HG03575 (cell line): Measurements from ENCODE around the gene ZNF804A.

ENCODE experiments used
- ATAC-seq: cut with Tn5 transposase; IDR thresholded peaks from one replicate; pipeline ENCODE4 v1.9.1; 2021; ENCODE audit not compliant: unreplicated experiment, insufficient number of reproducible peaks, low FRiP score; ENCODE audit errors: extremely low read depth

ZNF804A gene

DNA sequence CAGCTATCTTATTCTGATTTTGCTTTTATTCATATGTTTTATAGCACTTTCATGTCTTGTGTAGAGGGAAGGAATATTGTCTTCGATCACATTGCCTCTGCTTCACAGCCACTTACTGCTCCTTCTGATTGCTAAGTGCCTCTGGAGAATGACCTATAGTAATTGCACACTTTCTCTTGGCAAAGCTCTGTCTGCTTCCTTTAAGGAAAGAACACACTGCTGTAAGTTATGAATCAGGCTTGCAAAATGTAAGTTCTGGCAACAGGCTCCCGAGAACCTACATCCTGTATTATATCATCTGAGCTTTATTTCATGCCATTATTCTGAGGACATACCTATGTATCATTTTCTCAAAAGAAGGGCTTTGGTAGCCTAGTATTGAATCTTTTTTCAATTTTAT, 170.7 kb downstream of the ZNF804A start:
- no peak for ATAC-seq

DNA sequence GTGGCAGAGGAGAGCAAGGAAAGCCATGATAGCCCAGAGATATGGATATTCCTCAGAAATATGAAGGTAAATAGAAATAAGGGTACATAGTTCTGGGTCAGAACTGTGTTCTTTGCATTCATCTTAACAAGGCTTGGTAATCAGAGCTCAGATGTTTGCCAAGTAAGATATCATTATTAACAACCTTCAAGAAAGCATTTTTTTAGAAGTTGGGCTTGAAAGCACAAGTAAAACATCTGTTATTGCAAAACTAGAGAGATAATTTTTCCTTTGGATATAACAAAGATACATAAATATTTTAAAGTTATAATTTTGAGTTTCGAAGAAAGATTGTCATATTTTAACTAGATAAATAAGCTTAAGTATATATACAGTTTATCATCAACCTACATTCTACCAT, 171.4 kb downstream of the ZNF804A start:
- ATAC-seq: no peak

DNA sequence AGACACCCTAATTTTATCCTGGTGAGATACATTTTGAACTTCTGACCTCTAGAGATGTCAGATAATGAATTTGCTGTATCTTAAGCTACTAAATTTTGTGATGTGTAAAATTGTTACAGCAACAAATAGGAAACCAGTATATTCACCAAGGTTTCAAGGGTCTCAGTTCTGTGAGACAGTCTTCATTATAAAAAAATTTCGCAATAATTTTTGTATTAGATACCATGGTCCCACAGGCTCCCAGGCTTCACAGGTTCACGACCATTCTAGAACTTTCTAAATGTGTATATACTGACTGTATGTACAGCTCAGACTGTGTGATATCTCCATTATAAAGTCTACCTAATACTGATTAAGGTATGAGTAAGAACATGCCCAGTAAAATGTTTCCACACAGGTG, 181.4 kb downstream of the ZNF804A start:
- no peak for ATAC-seq

DNA sequence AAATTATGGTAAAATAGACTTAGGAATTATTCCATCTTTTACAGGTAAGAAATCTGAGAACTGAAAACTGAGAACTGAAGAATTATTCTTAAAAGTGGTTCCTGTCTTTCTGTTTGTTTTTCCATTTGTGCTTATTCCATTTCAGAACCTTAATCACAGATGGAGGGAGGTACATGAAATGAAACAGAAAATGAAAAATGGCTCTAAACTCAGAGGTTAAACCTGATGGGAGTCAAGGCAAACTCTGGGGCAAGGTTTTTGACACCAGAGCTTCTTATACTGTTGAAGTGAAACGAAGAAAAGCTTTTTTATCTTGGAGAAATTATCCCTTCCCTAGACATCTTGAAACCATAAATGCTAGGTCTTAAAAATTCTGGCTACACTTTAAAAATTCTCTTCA, 182.1 kb downstream of the ZNF804A start:
- no peak for ATAC-seq

DNA sequence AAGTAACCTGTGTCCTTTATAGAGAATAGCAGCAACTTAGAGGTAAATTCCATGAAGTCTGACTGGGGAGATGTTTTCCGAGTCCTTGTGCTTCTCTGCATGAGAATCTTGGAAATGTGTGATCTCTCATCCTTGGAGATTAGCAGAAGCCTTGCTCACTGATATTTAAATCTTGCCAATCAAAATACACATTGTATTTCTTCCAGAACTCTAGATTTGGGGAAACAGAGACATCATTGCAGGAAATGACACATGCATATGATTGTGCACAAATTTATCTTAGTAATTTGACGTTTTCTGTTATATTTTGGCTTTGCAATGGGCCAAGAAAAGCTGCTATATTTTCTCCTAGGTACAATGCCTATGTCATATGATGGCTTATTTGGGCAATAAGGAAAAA, 182.6 kb downstream of the ZNF804A start:
- no peak for ATAC-seq

DNA sequence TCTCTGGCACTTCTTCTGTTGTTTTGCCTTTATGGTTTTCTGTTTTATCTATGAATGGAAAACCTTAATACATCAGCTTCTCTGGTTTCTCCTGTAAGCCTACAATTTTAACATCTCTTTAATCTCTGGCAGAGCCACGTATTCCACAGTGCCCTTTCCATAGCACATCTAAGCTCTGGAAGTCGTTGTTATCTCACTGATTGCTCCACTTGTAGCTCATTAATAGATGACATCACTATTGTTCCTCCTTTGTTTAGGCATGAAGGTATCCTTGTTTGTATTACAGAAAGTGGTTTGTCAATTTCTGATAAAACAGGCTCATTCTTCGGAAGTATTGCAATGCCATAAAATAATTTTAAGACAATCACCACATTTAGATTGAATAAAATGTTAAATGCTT, 185.2 kb downstream of the ZNF804A start:
- no peak for ATAC-seq

DNA sequence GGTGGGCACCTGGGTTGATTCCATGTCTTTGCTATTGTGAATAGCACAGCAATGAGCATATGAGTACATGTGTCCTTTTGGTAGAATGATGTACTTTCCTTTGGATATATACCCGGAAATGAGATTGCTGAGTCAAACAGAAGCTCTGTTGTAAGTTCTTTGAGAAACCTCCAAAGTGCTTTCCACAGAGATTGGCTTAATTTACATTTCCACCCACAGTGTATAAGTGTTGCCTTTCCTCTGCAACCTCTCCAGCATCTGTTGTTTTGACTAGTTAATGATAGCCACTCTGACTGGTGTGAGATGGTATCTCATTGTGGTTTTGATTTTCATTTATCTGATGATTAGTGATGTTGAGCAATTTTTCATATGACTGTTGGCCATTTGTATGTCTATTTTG, 194.8 kb downstream of the ZNF804A start:
- ATAC-seq: no peak

DNA sequence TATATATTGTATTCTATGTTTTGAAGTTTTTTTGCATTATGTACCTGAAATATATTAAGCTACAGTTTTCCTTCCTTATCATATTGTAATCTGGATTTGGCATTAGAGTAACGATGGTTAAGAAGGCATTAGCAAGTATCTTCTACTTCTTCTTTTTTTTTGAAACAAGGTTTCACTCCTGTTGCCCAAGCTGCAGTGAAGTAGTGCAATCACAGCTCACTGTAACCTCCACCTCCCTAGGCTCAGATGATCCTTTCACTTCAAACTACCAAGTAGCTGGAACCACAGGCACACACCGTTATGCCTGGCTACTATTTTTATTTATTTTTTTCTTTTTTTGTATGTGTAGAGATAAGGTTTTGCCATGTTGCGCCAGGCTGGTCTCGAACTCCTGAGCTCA, 201.1 kb downstream of the ZNF804A start:
- no peak for ATAC-seq

DNA sequence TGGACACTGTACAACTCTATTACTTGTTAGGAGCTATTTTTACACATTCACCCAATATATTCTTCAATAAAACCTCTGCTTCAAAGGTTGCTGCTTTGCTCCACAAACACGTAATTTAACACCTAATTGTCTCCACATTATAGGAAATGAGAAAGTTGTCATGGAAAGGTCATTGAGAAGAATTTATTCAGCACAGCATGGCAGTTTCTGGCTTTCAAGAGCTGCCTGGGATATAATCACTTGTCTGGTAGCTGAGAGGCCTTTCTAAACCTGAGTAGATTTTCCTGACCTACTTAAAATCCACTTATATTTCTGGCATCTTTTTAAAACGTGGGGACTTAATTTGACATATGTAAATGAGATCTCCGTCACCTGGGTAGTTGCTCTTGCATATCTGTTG, 216.1 kb downstream of the ZNF804A start:
- ATAC-seq: no peak

DNA sequence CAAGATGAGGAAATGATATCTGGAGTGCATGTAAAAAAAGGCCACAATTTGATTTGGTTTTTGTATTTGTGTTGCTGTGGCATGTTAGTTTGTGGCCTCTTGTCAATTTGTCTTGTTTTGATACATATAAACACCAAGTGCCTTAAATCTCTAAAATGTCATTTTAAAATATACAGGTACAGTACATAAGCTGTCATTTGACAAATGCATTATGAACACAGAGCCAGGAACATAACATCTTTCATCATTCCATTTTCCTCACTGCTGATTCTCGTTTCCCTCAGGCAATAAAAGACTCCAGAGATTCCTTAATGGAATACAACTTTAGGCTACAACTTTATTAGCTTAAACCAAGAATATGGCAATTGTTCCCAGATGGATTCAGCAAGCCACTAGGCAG, 217.5 kb downstream of the ZNF804A start:
- no peak for ATAC-seq

DNA sequence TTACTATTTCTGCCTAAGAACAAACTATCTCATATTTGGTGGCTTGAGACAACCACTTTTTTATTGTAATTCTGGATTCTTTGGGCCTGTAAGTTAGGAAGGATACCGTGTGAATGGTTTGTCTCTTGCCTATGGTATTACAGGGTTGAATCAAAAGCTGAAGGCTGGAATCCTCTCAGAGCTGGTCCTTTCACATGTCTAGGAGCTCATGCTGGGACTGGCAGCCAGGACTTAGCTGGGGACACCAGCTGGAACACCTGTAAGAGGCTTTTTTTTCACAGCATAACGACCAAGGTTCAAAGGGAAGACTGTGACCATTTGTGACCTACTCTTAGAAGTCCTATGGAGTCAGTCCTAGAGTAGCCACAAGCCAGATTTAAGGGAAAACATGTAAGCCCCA, 226.3 kb downstream of the ZNF804A start:
- no peak for ATAC-seq

DNA sequence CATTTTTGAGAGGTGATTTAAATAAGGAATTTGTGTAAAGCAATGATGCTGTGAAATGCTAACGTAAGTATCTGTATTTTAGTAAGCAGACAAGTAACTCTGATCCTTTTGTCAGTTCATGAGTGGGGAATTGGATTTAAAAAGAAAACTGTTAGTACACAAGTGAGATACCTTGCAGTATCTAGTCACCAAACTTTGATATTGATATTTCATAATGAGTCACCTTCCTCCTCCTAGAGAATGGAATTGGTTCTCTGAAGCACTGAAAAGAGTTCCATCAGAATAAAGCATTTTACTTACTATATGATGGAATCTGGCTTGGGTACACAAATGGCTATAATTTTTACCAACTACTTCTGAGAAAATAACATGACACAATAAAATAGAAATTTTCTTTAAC, 232.2 kb downstream of the ZNF804A start:
- ATAC-seq: no peak

DNA sequence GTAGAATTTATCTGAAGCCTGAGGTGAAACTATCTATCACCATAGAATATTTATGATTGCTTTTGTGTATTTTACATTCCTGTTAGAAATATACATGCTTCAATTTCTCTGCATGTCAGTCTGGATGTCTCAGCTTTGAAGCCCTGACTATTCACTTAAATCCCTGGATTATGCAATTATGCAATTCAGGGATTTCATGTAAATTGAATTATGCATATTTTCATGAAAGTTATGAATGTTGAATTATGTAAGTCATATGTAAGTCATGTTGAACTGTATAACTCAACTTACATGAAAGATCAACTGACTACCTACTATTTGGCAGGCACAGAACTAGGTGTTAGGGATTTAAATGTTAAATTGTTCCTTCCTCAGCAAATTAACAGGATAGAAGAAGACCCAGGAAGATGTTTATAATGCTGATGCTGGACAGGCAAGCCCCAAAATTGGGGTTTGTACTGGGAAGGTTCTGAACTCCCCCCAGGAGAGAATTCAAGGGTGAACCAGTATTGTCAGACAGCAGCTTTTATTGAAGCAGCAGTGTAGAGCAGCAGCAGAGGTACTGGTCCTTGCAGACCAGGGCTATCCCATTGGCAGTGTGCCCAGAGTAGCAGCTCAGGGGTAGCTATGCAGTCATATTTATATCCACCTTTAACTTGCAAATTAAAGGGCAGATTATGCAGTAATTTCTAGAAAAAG, 236.5 kb downstream of the ZNF804A start:
- no peak for ATAC-seq

DNA sequence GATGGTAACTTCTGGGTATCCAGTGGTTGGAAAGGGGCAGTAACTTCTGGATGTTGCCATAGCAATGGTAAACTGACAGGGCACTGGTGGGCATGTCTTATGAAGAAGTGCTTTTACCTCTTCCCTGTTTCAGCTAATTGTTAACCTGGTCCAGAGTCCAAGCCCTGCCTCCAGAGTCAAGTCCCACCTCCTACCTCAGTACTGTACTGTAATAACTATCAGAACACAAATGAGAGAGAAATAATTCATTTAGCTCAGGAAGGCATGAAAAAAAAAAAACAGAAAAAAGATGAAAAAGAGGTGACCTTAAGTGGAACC, 237.0 kb downstream of the ZNF804A start:
- no peak for ATAC-seq

DNA sequence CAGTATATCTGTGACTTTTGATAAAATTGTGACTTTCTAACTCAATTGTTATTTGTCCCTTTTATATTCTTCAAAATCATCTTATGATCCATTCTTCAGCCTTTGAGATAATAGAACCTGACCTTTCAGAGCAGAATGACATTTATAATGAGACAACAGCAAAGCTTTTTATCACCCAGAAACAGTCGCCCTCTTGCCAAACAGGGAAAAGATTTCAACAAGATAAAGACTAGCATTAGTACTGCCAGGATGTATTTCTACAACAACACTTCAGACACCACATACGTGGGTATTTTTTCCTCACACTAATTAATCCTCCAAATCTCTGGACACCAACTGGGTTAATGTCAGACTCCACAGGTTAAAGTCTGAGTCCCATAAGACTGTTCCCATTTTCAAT, 249.0 kb downstream of the ZNF804A start:
- no peak for ATAC-seq

DNA sequence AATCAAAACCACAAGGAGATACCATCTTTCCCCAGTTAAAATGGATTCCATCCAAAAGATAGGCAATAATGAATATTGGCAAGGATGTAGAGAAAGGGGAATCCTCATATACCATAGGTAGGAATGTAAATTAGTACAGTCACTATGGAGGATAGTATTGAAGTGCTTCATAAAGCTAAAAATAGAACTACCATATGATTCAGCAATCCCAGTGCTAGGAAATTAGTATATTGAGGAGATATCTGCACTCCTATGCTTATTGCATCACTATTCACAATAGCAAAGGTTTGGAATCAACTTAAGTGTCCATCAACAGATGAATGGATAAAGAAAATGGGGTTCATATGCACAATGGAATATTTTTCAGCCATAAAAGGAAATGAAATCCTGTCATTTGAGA, 251.2 kb downstream of the ZNF804A start:
- ATAC-seq: no peak

DNA sequence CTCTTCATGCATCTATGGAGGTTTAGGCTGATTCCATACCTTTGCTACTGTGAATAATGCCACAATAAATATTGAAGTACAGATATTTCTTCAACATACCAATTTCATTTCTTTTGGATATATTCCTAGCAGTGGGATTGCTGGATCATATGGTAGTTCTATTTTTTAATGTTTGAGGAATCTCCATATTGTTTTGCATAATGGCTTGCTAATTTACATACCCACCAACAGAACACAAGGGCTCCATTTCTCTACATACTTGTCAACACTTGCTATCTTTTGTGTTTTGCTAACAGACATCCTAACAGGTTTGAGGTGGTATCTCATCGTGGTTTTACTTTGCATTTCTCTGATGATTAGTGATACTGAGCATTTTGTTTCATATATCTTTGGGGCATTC, 253.2 kb downstream of the ZNF804A start:
- ATAC-seq: no peak

DNA sequence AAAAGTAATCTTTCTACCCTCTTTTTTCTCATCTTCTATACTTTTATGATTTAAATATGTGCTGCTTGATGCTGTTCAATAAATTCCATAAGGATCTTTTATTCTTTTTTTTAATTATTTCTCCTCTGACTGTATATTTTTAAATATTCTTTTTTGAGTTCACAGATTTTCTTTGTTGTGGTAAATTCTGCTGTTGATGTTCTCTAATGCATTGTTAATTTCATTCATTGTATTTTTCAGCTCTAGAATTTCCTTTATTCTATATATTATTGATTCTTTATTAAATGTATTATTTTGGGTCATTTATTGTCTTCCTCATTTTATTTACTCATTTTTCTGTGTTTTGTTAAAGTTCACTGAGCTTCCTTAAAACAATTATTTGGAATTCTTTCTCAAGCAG, 260.9 kb downstream of the ZNF804A start:
- ATAC-seq: no peak

DNA sequence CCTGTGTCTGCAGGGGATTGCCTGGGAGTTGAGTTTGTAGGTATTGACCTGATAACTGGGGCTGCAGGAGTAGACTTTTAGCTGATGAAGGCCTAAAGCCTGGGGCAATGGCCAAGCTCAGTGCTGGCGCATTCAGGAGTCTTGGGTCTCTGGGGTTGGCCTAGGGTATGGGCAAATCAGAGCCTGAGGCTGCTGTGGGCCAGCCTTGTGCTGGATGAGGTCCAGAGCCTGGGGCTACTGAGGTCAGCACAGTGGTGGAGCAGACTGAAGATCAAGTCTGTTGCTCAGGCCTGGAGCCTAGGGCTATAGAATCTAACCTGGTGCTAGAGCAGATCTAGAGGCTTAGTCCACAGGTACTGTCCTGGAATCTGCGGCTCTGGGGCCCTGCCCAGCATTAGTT, 262.4 kb downstream of the ZNF804A start:
- no peak for ATAC-seq

DNA sequence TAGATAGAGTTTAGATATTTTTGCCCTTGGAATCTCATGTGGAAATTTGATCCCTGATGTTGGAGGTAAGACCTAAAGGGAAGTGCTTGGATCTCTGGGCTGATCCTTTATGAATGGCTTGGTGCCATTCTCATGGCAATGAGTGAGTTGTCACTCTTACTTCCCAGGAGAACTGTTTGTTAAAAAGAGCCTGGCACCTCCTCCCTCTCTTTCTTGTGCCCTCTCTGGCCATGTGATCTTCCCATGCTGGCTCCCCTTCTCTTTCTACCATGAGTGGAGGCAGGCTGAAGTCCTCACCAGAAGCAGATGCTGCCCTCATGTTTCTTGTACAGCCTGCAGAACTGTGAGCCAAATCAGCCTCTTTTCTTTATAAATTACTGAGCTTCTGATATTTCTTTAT, 276.9 kb downstream of the ZNF804A start:
- ATAC-seq: no peak

DNA sequence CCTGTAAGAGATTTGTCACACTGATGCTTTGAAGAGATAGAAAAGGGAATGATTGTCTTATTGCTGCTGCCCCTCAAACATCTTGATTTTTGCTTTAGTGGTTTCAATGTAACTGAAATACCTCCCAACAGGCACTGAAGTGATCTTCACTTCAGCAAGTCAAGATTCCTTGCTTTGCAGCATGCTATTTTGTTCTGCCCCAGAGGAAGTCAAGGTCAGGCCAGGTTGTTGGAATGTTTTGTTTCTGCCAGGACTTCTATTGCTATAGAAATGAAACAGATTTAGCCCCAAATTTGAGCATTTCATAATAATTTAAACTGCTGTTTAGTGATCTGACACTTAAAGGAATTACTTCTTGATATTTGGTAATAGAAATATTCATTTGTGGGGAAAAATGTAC, 277.6 kb downstream of the ZNF804A start:
- ATAC-seq: no peak

DNA sequence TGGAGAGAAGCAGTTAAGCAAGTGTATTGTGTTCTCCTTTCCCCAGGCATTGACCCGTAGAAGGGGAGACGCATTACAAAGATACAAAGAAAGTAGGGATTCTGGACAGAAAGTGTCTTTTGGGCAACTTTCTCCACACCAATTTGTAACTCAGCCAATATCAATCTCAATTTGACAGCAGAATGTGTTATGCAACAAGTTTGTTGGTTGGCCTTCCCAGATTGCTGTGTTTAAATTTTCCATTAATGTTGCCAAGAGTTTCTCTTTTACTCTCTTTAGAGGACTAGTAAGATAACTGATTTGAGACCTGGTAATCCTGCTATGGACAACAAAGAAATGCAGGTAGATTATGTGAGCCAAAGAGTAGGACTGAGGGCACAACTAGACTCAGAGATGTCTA, 279.6 kb downstream of the ZNF804A start:
- ATAC-seq: no peak
